HEK293 (cell line): Measurements from ENCODE around the gene FSTL3.

Experiments
- CTCF ChIA-PET: fragments of 350-600 bp; formaldehyde crosslinking; extraction: SDS; loops from one replicate; lab custom pipeline; 2021; ENCODE audit warnings: antibody characterized with exemption; lab: Yijun Ruan, JAX
- POLR2A ChIA-PET: fragments of 300-600 bp; formaldehyde crosslinking; extraction: SDS; loops from one replicate; lab custom pipeline; 2020; ENCODE audit warnings: antibody characterized with exemption, inconsistent platforms; lab: Yijun Ruan, JAX
- H3K27ac ChIP-seq: fragments of 200-500 bp; sonication (Bioruptor generic); 2 replicates; pipeline ENCODE4 v1.5.1; 2014; ENCODE audit warnings: low read depth, low read length, control low read depth, inconsistent platforms; ENCODE audit errors: extremely low read depth
- H3K36me3 ChIP-seq, 2 experiments: fragments of 200-500 bp in 1 of 2; sonication (Bioruptor generic) in 1 of 2; 1 replicate in 1 of 2; 2 replicates in 1 of 2; pipeline ENCODE4 v1.5.1; 2014 to 2017; ENCODE audit warnings: inconsistent platforms in 2 of 2, low read length in 2 of 2; ENCODE audit not compliant: control insufficient read depth in 2 of 2, insufficient read depth in 1 of 2
- H3K4me1 ChIP-seq: fragments of 200-500 bp; sonication (Bioruptor generic); 2 replicates; pipeline ENCODE4 v1.5.1; 2014; ENCODE audit warnings: mild to moderate bottlenecking, low read length, inconsistent platforms; ENCODE audit not compliant: control insufficient read depth, insufficient read depth
- H3K4me3 ChIP-seq: 2 replicates; pipeline ENCODE4 v1.5.1; 2011; ENCODE audit warnings: low read depth, mild to moderate bottlenecking, control low read depth, low read length, moderate library complexity
- H3K9me3 ChIP-seq: fragments of 200-500 bp; sonication (Bioruptor generic); 2 replicates; pipeline ENCODE4 v1.5.1; 2014; ENCODE audit warnings: low read depth, low read length, inconsistent platforms; ENCODE audit not compliant: control insufficient read depth, insufficient read depth
- BCL11A ChIP-seq: fragments of 450-650 bp; formaldehyde crosslinking; IDR thresholded peaks from 2 replicates; pipeline ENCODE4 v1.5.1; 2016; ENCODE audit warnings: low read depth, missing biosample characterization, missing genetic modification characterization
- BCL6B ChIP-seq: fragments of 450-650 bp; formaldehyde crosslinking; IDR thresholded peaks from 2 replicates; pipeline ENCODE4 v1.5.1; 2017; ENCODE audit warnings: missing biosample characterization, missing genetic modification characterization
- PRDM10 ChIP-seq: fragments of 450-650 bp; formaldehyde crosslinking; IDR thresholded peaks from 2 replicates; pipeline ENCODE4 v1.5.1; 2016; ENCODE audit warnings: missing biosample characterization, missing genetic modification characterization
- SCRT2 ChIP-seq: fragments of 450-650 bp; formaldehyde crosslinking; IDR thresholded peaks from 2 replicates; pipeline ENCODE4 v1.5.1; 2016; ENCODE audit warnings: missing biosample characterization, missing genetic modification characterization
- ZBTB26 ChIP-seq: fragments of 450-650 bp; formaldehyde crosslinking; optimal IDR thresholded peaks from 2 replicates; pipeline ENCODE3; 2016; ENCODE audit warnings: missing biosample characterization, mild to moderate bottlenecking, missing genetic modification characterization
- ZNF121 ChIP-seq: fragments of 450-650 bp; formaldehyde crosslinking; IDR thresholded peaks from 2 replicates; pipeline ENCODE4 v1.5.1; 2016; ENCODE audit warnings: missing biosample characterization, missing genetic modification characterization
- ZNF280D ChIP-seq: fragments of 450-650 bp; formaldehyde crosslinking; IDR thresholded peaks from 2 replicates; pipeline ENCODE4 v1.5.1; 2016; ENCODE audit warnings: missing biosample characterization, missing genetic modification characterization
- ZNF398 ChIP-seq: fragments of 450-650 bp; formaldehyde crosslinking; IDR thresholded peaks from 2 replicates; pipeline ENCODE4 v1.5.1; 2017; ENCODE audit warnings: missing biosample characterization, missing genetic modification characterization
- ZNF510 ChIP-seq: fragments of 450-650 bp; formaldehyde crosslinking; IDR thresholded peaks from 2 replicates; pipeline ENCODE4 v1.5.1; 2018; ENCODE audit warnings: mild to moderate bottlenecking, missing genetic modification characterization, missing biosample characterization; ENCODE audit not compliant: insufficient replicate concordance
- ZNF518A ChIP-seq: fragments of 450-650 bp; formaldehyde crosslinking; conservative IDR thresholded peaks from 2 replicates; pipeline ENCODE4 v1.5.1; 2016; ENCODE audit warnings: low read depth, missing biosample characterization, missing genetic modification characterization
- ZNF792 ChIP-seq: fragments of 450-650 bp; formaldehyde crosslinking; IDR thresholded peaks from 2 replicates; pipeline ENCODE4 v1.5.1; 2016; ENCODE audit warnings: missing biosample characterization, missing genetic modification characterization
- ZSCAN5A ChIP-seq: fragments of 450-650 bp; formaldehyde crosslinking; IDR thresholded peaks from 2 replicates; pipeline ENCODE4 v1.5.1; 2016; ENCODE audit warnings: missing biosample characterization, missing genetic modification characterization

The FSTL3 gene

GRCh38 chr19:709196-709964, 33.2 kb downstream of the FSTL3 start:
- CTCF ChIA-PET: interaction anchor here (0.7 to 1.0 kb wide), 2 partner anchors 21 to 123 kb away, joined by 3 to 4 read pairs; no protein-coding TSS in a partner anchor
- no peaks in the 10 kb centered on the region for H3K36me3 ChIP-seq
- H3K27ac ChIP-seq: peak overlapping the region; percentile 60; the same call in 1 of the 2 replicates
- peak overlapping the region; percentile 58 for H3K4me3 ChIP-seq
- POLR2A ChIA-PET: interaction anchor here (2.2 kb wide), 1 partner anchor 30 kb away, joined by 10 read pairs; no protein-coding TSS in a partner anchor
- TF ChIP-seq BCL11A (tag by site-specific recombination) (no peak), ZNF398 (tag by site-specific recombination) (peak; percentile 13; the same call in 1 of the 2 replicates), SCRT2 (tag by site-specific recombination) (peak; percentile 44; the same call in 1 of the 2 replicates), ZNF510 (no peak), ZNF518A (no peak), ZNF792 (tag by site-specific recombination) (no peak), ZSCAN5A (tag by site-specific recombination) (no peak), ZNF121 (tag by site-specific recombination) (no peak), ZNF280D (tag by site-specific recombination) (no peak), BCL6B (tag by site-specific recombination) (no peak), PRDM10 (tag by site-specific recombination) (0 out of 2 replicates have a peak, but pooled peaks have one; percentile 14), ZBTB26 (tag by site-specific recombination) (peak; percentile 42)
- H3K4me1 ChIP-seq: no peaks in the 10 kb centered on the region
- no peaks in the 10 kb centered on the region for H3K9me3 ChIP-seq
